Amniotic stem cell (primary cell): ENCODE data around the gene SCYGR1.
"Not testable (repeated sequence)": the region's sequence is repeated elsewhere in the genome, so short reads cannot be mapped to it uniquely, and the experiment has no call there.

Source experiments
- DNase-seq: peaks from one replicate; lab custom pipeline; 2025; lab: John Stamatoyannopoulos, UW

The SCYGR1 gene

GRCh38 chr2:227387583-227387982 is at the start of gene SCYGR1:
Gene SCYGR1 (minus strand): TSS chr2:227387949. CDS start chr2:227387949, 0 bp downstream.
- not testable (repeated sequence) for DNase-seq

- no peak for DNase-seq
Observed at GRCh38 chr2:227436436-227437174, 48.9 kb upstream of the SCYGR1 start.

GRCh38 chr2:227433171-227433570 is 45.4 kb upstream of the SCYGR1 start:
- DNase-seq: no peak

- no peak for DNase-seq
Observed at GRCh38 chr2:227430639-227431038, 42.9 kb upstream of the SCYGR1 start.

GRCh38 chr2:227428731-227429285 is 41.1 kb upstream of the SCYGR1 start:
- DNase-seq: no peak

GRCh38 chr2:227423656-227424499 is 36.1 kb upstream of the SCYGR1 start:
- no peak for DNase-seq

GRCh38 chr2:227420087-227421052 is 32.6 kb upstream of the SCYGR1 start:
- no peak for DNase-seq

GRCh38 chr2:227416701-227417100 is 29.0 kb upstream of the SCYGR1 start:
- DNase-seq: no peak

GRCh38 chr2:227415538-227416424 is 28.0 kb upstream of the SCYGR1 start:
- DNase-seq: peak; percentile 59

- DNase-seq: no peak
Observed at GRCh38 chr2:227414846-227415245, 27.1 kb upstream of the SCYGR1 start.

- no peak for DNase-seq
Observed at GRCh38 chr2:227413371-227413770, 25.6 kb upstream of the SCYGR1 start.

- no peak for DNase-seq
Observed at GRCh38 chr2:227412877-227413276, 25.1 kb upstream of the SCYGR1 start.

GRCh38 chr2:227411990-227412350 is 24.2 kb upstream of the SCYGR1 start:
- no peak for DNase-seq

- DNase-seq: no peak
Observed at GRCh38 chr2:227411320-227411989, 23.7 kb upstream of the SCYGR1 start.

- DNase-seq: no peak
Observed at GRCh38 chr2:227410191-227410590, 22.4 kb upstream of the SCYGR1 start.

- DNase-seq: no peak
Observed at GRCh38 chr2:227407591-227408151, 19.9 kb upstream of the SCYGR1 start.

- peak; percentile 97 for DNase-seq
Observed at GRCh38 chr2:227406177-227407031, 18.7 kb upstream of the SCYGR1 start.

- DNase-seq: no peak
Observed at GRCh38 chr2:227404585-227405271, 17.0 kb upstream of the SCYGR1 start.
